Measurements from ENCODE around the gene RINT1. TPM values are rescaled to one million over a fixed set of nuclear protein-coding genes. Genes with fewer than 3 reads are reported as not detected.

Gene RINT1
- total and polyA plus RNA-seq, 2 of the 13 experiments (the other 11 are each of a cell fraction or from before 2014, with no cell fraction given) = 14.7 to 19.3 TPM

DNA sequence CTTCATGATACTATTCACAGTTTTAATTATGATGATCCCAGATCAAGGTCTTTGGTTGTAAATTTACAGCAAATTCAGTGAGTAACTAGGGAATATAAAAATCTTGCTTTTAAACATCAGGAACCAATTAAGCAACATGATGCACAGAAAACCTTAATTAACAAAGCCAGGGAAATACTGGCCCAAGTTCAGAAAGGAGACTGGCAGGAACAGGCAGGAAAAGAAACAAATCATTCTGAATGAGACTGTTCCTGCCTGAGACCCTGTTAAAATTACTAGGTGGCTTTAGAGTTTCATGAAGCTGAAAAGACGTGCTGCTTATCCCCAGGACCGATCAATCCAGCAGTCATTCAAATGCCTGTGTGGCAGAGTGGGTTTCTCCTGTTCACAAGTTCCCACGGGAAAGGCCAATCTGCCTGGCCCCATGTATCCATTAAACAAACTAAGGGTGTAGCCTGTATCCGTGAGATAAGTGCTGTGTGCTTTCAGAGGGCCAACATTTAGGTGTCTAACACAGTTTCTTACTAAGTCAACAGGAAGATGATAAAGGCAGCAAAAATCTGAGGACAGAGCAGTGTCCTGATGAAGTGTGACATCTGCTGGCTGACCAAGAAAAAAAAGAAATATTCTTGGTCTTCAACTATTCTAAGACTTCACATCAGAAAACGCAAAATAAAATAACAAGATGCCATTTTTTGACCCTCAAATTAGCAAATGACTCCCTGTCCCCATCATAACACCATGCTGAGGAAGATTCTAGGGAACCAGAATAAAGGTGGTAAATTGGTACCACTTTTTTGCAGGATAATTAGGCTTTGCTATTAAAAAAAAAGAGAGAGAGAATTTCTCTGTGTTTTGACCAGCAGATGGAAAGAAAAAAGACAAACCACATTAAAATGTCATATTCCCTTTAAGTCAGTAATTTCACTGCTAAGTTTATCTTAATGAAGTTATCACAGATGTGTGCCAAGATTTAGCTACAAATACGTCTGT, 44.1 kb upstream of the RINT1 start (continued):
- TF ChIP-seq, protein P1, sequence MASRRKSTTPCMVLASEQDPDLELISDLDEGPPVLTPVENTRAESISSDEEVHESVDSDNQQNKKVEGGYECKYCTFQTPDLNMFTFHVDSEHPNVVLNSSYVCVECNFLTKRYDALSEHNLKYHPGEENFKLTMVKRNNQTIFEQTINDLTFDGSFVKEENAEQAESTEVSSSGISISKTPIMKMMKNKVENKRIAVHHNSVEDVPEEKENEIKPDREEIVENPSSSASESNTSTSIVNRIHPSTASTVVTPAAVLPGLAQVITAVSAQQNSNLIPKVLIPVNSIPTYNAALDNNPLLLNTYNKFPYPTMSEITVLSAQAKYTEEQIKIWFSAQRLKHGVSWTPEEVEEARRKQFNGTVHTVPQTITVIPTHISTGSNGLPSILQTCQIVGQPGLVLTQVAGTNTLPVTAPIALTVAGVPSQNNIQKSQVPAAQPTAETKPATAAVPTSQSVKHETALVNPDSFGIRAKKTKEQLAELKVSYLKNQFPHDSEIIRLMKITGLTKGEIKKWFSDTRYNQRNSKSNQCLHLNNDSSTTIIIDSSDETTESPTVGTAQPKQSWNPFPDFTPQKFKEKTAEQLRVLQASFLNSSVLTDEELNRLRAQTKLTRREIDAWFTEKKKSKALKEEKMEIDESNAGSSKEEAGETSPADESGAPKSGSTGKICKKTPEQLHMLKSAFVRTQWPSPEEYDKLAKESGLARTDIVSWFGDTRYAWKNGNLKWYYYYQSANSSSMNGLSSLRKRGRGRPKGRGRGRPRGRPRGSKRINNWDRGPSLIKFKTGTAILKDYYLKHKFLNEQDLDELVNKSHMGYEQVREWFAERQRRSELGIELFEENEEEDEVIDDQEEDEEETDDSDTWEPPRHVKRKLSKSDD (CRISPR knock-in tag; IDR thresholded peaks at IDR 0.05; ENCODE audit: low read depth) = no peak
- TF ChIP-seq ZNF251 (CRISPR knock-in tag; IDR thresholded peaks at IDR 0.05) (no peak), ZNF441 (CRISPR knock-in tag; IDR thresholded peaks at IDR 0.05; ENCODE audit: borderline replicate concordance) (no peak), ZNF225 (CRISPR knock-in tag; IDR thresholded peaks at IDR 0.05) (no peak), HHEX (CRISPR knock-in tag; IDR thresholded peaks at IDR 0.05) (no peak), ZNF547 (CRISPR knock-in tag; IDR thresholded peaks at IDR 0.05) (no peak), SMARCC2 (IDR thresholded peaks at IDR 0.05) (no peak), STAG1 (CRISPR knock-in tag; IDR thresholded peaks at IDR 0.05) (peak; percentile 66), HOXD1 (CRISPR knock-in tag; IDR thresholded peaks at IDR 0.05) (no peak), KMT2B (CRISPR knock-in tag; IDR thresholded peaks at IDR 0.05) (no peak), KAT8 (CRISPR knock-in tag; IDR thresholded peaks at IDR 0.05) (0 out of 2 replicates have a peak, but pooled peaks have one; percentile 17), ZNF746 (CRISPR knock-in tag; IDR thresholded peaks at IDR 0.05) (no peak), FOSL2 (CRISPR knock-in tag; IDR thresholded peaks at IDR 0.05) (peak; percentile 64), ZNF577 (CRISPR knock-in tag; IDR thresholded peaks at IDR 0.05; ENCODE audit: borderline replicate concordance, low read depth) (no peak), SIX4 (CRISPR knock-in tag; IDR thresholded peaks at IDR 0.05) (no peak), GABPA (IDR thresholded peaks at IDR 0.05; ENCODE audit: low read depth, low read length) (no peak), GABPA (CRISPR knock-in tag; IDR thresholded peaks at IDR 0.05; ENCODE audit: low read depth) (0 out of 2 replicates have a peak, but pooled peaks have one; percentile 16), ZNF350 (CRISPR knock-in tag; IDR thresholded peaks at IDR 0.05; ENCODE audit: borderline replicate concordance, low read depth) (no peak), SMC3 (IDR thresholded peaks at IDR 0.05; ENCODE audit: low read length) (peak; percentile 45), ZMYM4 (CRISPR knock-in tag; IDR thresholded peaks at IDR 0.05) (0 out of 2 replicates have a peak, but pooled peaks have one; percentile 22), CHCHD3 (CRISPR knock-in tag; IDR thresholded peaks at IDR 0.05) (no peak)
- TF ChIP-seq, protein P2, sequence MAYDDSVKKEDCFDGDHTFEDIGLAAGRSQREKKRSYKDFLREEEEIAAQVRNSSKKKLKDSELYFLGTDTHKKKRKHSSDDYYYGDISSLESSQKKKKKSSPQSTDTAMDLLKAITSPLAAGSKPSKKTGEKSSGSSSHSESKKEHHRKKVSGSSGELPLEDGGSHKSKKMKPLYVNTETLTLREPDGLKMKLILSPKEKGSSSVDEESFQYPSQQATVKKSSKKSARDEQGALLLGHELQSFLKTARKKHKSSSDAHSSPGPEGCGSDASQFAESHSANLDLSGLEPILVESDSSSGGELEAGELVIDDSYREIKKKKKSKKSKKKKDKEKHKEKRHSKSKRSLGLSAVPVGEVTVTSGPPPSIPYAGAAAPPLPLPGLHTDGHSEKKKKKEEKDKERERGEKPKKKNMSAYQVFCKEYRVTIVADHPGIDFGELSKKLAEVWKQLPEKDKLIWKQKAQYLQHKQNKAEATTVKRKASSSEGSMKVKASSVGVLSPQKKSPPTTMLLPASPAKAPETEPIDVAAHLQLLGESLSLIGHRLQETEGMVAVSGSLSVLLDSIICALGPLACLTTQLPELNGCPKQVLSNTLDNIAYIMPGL (CRISPR knock-in tag; IDR thresholded peaks at IDR 0.05; ENCODE audit: borderline replicate concordance in 1 of 2, low read depth in 1 of 2) = 0 out of 4 replicates have a peak, but pooled peaks of 1 of the 2 experiments have one; percentile 35
- TF ChIP-seq, protein P3, sequence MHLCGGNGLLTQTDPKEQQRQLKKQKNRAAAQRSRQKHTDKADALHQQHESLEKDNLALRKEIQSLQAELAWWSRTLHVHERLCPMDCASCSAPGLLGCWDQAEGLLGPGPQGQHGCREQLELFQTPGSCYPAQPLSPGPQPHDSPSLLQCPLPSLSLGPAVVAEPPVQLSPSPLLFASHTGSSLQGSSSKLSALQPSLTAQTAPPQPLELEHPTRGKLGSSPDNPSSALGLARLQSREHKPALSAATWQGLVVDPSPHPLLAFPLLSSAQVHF (CRISPR knock-in tag; IDR thresholded peaks at IDR 0.05) = no peak
- TF ChIP-seq, protein P4, sequence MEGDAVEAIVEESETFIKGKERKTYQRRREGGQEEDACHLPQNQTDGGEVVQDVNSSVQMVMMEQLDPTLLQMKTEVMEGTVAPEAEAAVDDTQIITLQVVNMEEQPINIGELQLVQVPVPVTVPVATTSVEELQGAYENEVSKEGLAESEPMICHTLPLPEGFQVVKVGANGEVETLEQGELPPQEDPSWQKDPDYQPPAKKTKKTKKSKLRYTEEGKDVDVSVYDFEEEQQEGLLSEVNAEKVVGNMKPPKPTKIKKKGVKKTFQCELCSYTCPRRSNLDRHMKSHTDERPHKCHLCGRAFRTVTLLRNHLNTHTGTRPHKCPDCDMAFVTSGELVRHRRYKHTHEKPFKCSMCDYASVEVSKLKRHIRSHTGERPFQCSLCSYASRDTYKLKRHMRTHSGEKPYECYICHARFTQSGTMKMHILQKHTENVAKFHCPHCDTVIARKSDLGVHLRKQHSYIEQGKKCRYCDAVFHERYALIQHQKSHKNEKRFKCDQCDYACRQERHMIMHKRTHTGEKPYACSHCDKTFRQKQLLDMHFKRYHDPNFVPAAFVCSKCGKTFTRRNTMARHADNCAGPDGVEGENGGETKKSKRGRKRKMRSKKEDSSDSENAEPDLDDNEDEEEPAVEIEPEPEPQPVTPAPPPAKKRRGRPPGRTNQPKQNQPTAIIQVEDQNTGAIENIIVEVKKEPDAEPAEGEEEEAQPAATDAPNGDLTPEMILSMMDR (CRISPR knock-in tag; IDR thresholded peaks at IDR 0.05) = peak; percentile 65
